ENCODE measurements around the gene UMAD1. TPM values are rescaled to one million over a fixed set of nuclear protein-coding genes. Genes with fewer than 3 reads are reported as not detected.

UMAD1 gene
- total RNA-seq, 4 donors from 2014 or later = 39.4 to 46.4 (median 44.0) TPM

GRCh38 chr7:7857143-7857583 is 216.6 kb downstream of the UMAD1 start:
- intact Hi-C loops (cut with DNase I) = no loop called here
- 80 to 84% methylated on average over 3 of the region's 3 CpGs for WGBS, 2 donors
- no peaks in the 10 kb centered on the region for H3K9me3 ChIP-seq

GRCh38 chr7:7858559-7858958 is 218.0 kb downstream of the UMAD1 start:
- TF ChIP-seq POLR2A (IDR thresholded peaks at IDR 0.05) = no peak
- no peak for TF ChIP-seq CTCF (IDR thresholded peaks at IDR 0.05)
- Histone ChIP-seq H3K4me1 (peaks cover 13 to 18% of the 10 kb centered on the region in 2 donors), H3K27ac (no peak overlapping the region), H3K4me3 (replicated peaks in 1 of 3) (no peak overlapping the region), H3K27me3 (no peaks in the 10 kb centered on the region), H3K36me3 (no peaks in the 10 kb centered on the region), H3K9me3 (no peaks in the 10 kb centered on the region)
- intact Hi-C loops (cut with DNase I) = no loop called here
- no peak for DNase-seq
- 76 to 82% methylated on average over 4 of the region's 4 CpGs for WGBS, 2 donors

More at GRCh38 chr7:7857143-7857583, 216.6 kb downstream of the UMAD1 start:
- Histone ChIP-seq H3K4me1 (peaks cover 13 to 18% of the 10 kb centered on the region in 2 donors), H3K36me3 (no peaks in the 10 kb centered on the region), H3K27me3 (no peaks in the 10 kb centered on the region), H3K27ac (no peak overlapping the region), H3K4me3 (replicated peaks in 1 of 3) (no peak overlapping the region)
- no peak for DNase-seq
- no peak for TF ChIP-seq POLR2A (IDR thresholded peaks at IDR 0.05)
- TF ChIP-seq CTCF (IDR thresholded peaks at IDR 0.05) = no peak

GRCh38 chr7:7859411-7859810 is 218.9 kb downstream of the UMAD1 start:
- H3K27me3 ChIP-seq = no peaks in the 10 kb centered on the region
- DNase-seq = no peak
- no peak for TF ChIP-seq POLR2A (IDR thresholded peaks at IDR 0.05)
- no peak for TF ChIP-seq CTCF (IDR thresholded peaks at IDR 0.05)
- no peak overlapping the region for H3K27ac ChIP-seq
- no peaks in the 10 kb centered on the region for H3K36me3 ChIP-seq
- no peak overlapping the region for H3K4me3 ChIP-seq (replicated peaks in 1 of 3)
- 96% methylated on average over 4 of the region's 4 CpGs for WGBS, 2 donors
- H3K9me3 ChIP-seq = no peaks in the 10 kb centered on the region
- intact Hi-C loops (cut with DNase I) = no loop called here
- H3K4me1 ChIP-seq = peaks cover 13 to 18% of the 10 kb centered on the region in 2 donors

GRCh38 chr7:7861211-7861633 is 220.7 kb downstream of the UMAD1 start:
- peak; percentile 8 to 16 for DNase-seq
- intact Hi-C loops (cut with DNase I) = no loop called here
- H3K4me3 ChIP-seq (replicated peaks in 1 of 3) = no peak overlapping the region
- TF ChIP-seq POLR2A (IDR thresholded peaks at IDR 0.05) = no peak
- TF ChIP-seq CTCF (IDR thresholded peaks at IDR 0.05) = no peak
- peak overlapping the region in 1 of 3 donors; percentile 2 for H3K27ac ChIP-seq
- 52 to 55% methylated on average over 1 of the region's 1 CpG for WGBS, 2 donors
- H3K27me3 ChIP-seq = no peaks in the 10 kb centered on the region
- H3K4me1 ChIP-seq = peaks cover 13 to 18% of the 10 kb centered on the region in 2 donors
- no peaks in the 10 kb centered on the region for H3K9me3 ChIP-seq
- no peaks in the 10 kb centered on the region for H3K36me3 ChIP-seq

GRCh38 chr7:7862393-7862792 is 221.8 kb downstream of the UMAD1 start:
- Histone ChIP-seq H3K4me3 (replicated peaks in 1 of 3) (no peak overlapping the region), H3K27ac (no peak overlapping the region), H3K27me3 (no peaks in the 10 kb centered on the region), H3K36me3 (no peaks in the 10 kb centered on the region), H3K9me3 (no peaks in the 10 kb centered on the region), H3K4me1 (peaks cover 14 to 17% of the 10 kb centered on the region in 2 donors)
- 70 to 95% methylated on average over 2 of the region's 2 CpGs for WGBS, 2 donors
- no peak for TF ChIP-seq POLR2A (IDR thresholded peaks at IDR 0.05)
- no peak for TF ChIP-seq CTCF (IDR thresholded peaks at IDR 0.05)
- no peak for DNase-seq
- intact Hi-C loops (cut with DNase I) = no loop called here

Data from thyroid gland (tissue), 4 donors.